B cell (primary cell): ENCODE results near the gene EEF1AKMT3. TPM values are rescaled to one million over a fixed set of nuclear protein-coding genes. Genes with fewer than 3 reads are reported as not detected.

Experiments
- ATAC-seq: fragments of 200-7000 bp; cut with Tn5 transposase; one replicate; pipeline ENCODE4 v1.10.0; 2021; ENCODE audit warnings: low read depth, mild to moderate bottlenecking, moderate number of reproducible peaks, moderate library complexity
- CTCF ChIA-PET: fragments of 350-600 bp; sonication (Branson Sonifier 250); formaldehyde crosslinking; loops from one replicate; lab custom pipeline; 2021; ENCODE audit warnings: antibody characterized with exemption, inconsistent platforms; lab: Charles Lee
- POLR2A ChIA-PET: fragments of 350-600 bp; sonication (Branson Sonifier 250); formaldehyde crosslinking; loops from one replicate; lab custom pipeline; 2021; ENCODE audit warnings: antibody characterized with exemption; lab: Charles Lee
- DNase-seq: peaks from one replicate; pipeline ENCODE4 v3.0.0; 2013
- H2AFZ ChIP-seq: 2 replicates; pipeline ENCODE4 v1.6.1; 2012; ENCODE audit warnings: mild to moderate bottlenecking, low read depth, low read length; ENCODE audit not compliant: insufficient read depth, poor library complexity, severe bottlenecking
- H3K27ac ChIP-seq, 2 donors: 1 replicate in 1 of 2; 2 replicates in 1 of 2; pipeline ENCODE4 v1.5.1; 2012 to 2013; ENCODE audit warnings: low read length in 2 of 2, mild to moderate bottlenecking in 2 of 2, moderate library complexity in 1 of 2
- H3K27me3 ChIP-seq, 4 experiments: fragments of 200-600 bp in 1 of 4; sonication (generic) in 1 of 4; replicated peaks in 1 of 4; 1 replicate in 2 of 4; 2 replicates in 2 of 4; pipeline versions ENCODE4 v1.6.1 to v1.7.0; 2013 to 2016; ENCODE audit warnings: low read length in 3 of 4, mild to moderate bottlenecking in 2 of 4, mixed read lengths in 1 of 4, moderate library complexity in 1 of 4; ENCODE audit not compliant: insufficient read depth in 4 of 4, control insufficient read depth in 3 of 4; ENCODE audit errors: control extremely low read depth in 1 of 4
- H3K36me3 ChIP-seq, 2 experiments: replicated peaks in 1 of 2; 1 replicate in 1 of 2; 2 replicates in 1 of 2; pipeline versions ENCODE4 v1.6.1 to v1.7.1; 2013; ENCODE audit warnings: low read length in 1 of 2; ENCODE audit not compliant: insufficient read depth in 2 of 2, control insufficient read depth in 1 of 2; ENCODE audit errors: control extremely low read depth in 1 of 2, extremely low read depth in 1 of 2
- H3K4me1 ChIP-seq, 2 donors: fragments of 200-600 bp in 1 of 2; sonication (generic) in 1 of 2; 1 replicate in 1 of 2; 2 replicates in 1 of 2; pipeline versions ENCODE4 v1.5.1 to v1.6.1; 2013 to 2017; ENCODE audit warnings: low read length in 2 of 2; ENCODE audit not compliant: control insufficient read depth in 2 of 2, insufficient read depth in 2 of 2
- H3K4me2 ChIP-seq: replicated peaks from 2 replicates; pipeline ENCODE3; 2012; ENCODE audit warnings: mild to moderate bottlenecking, low read depth, low read length; ENCODE audit not compliant: poor library complexity, severe bottlenecking
- H3K4me3 ChIP-seq, 5 experiments: fragments of 200-600 bp in 1 of 5; sonication (generic) in 1 of 5; 1 replicate in 3 of 5; 2 replicates in 2 of 5; pipeline versions ENCODE4 v1.5.1 to v1.7.0; 2011 to 2016; ENCODE audit warnings: low read length in 4 of 5, mild to moderate bottlenecking in 4 of 5, low read depth in 2 of 5, control low read depth in 1 of 5, moderate library complexity in 1 of 5; ENCODE audit not compliant: insufficient read depth in 1 of 5; ENCODE audit errors: control extremely low read depth in 1 of 5, extremely low read depth in 1 of 5
- H3K79me2 ChIP-seq: fragments of 200-600 bp; sonication (generic); one replicate; pipeline ENCODE4 v1.6.0; 2016; ENCODE audit warnings: low read length; ENCODE audit not compliant: control insufficient read depth, insufficient read depth
- H3K9ac ChIP-seq: fragments of 200-600 bp; sonication (generic); 2 replicates; pipeline ENCODE4 v1.6.1; 2017; ENCODE audit warnings: mild to moderate bottlenecking, low read length, moderate library complexity
- H3K9me3 ChIP-seq, 3 donors: one replicate each; pipeline versions ENCODE4 v1.6.1 to v1.7.1; 2013; ENCODE audit warnings: low read length in 2 of 3; ENCODE audit not compliant: control insufficient read depth in 2 of 3, insufficient read depth in 1 of 3; ENCODE audit errors: control extremely low read depth in 1 of 3
- H4K20me1 ChIP-seq: 2 replicates; pipeline ENCODE4 v1.6.0; 2012; ENCODE audit warnings: mild to moderate bottlenecking, low read length; ENCODE audit not compliant: insufficient read depth, control insufficient read depth, poor library complexity, severe bottlenecking
- H3K27ac Mint-ChIP-seq: one replicate; pipeline ENCODE4 v1.8.0; 2021; ENCODE audit warnings: mixed read lengths
- H3K27me3 Mint-ChIP-seq: one replicate; pipeline ENCODE4 v1.8.0; 2021; ENCODE audit warnings: mixed read lengths
- H3K4me1 Mint-ChIP-seq: one replicate; pipeline ENCODE4 v1.8.0; 2021; ENCODE audit warnings: mixed read lengths
- H3K4me3 Mint-ChIP-seq: one replicate; pipeline ENCODE4 v1.8.0; 2021; ENCODE audit warnings: mixed read lengths
- H3K9me3 Mint-ChIP-seq: one replicate; pipeline ENCODE4 v1.8.0; 2022; ENCODE audit warnings: mixed read lengths; ENCODE audit not compliant: insufficient read depth
- CTCF ChIP-seq: fragments of 200-600 bp; IDR thresholded peaks from one replicate; pipeline ENCODE4 v1.8.0; 2022; ENCODE audit warnings: antibody characterized with exemption, mild to moderate bottlenecking
- EZH2 ChIP-seq: IDR thresholded peaks from 2 replicates; pipeline ENCODE4 v1.6.1; 2012; ENCODE audit warnings: borderline replicate concordance, low read depth, mild to moderate bottlenecking, moderate library complexity, low read length; ENCODE audit not compliant: insufficient read depth, poor library complexity, severe bottlenecking
- WGBS: methylation state at CpG from one replicate; pipeline ENCODE4 v1.1.5; 2013; ENCODE audit warnings: missing lambda C conversion rate; ENCODE audit not compliant: insufficient coverage; 5-methylcytosine and 5-hydroxymethylcytosine counted together
- intact Hi-C: fragments of 100-400 bp; cut with micrococcal nuclease; formaldehyde crosslinking; loops from one replicate; pipeline ENCODE4 v1.10.0; 2022
- polyA plus RNA-seq: library from polyadenylated mRNA; depleted of rRNA; stranded (reverse); fragments of >200 nt; gene quantifications from 2 replicates; pipeline ENCODE4 v1.2.3, GENCODE V29; 2012
- total RNA-seq, 2 donors: library from RNA; stranded (reverse); fragments of 120-200 nt in 1 of 2; gene quantifications; 1 replicate in 1 of 2; 2 replicates in 1 of 2; pipeline versions ENCODE4 v1.2.3 to v1.2.4, GENCODE V29; 2013 to 2022

The EEF1AKMT3 gene
- total and polyA plus RNA-seq, 2 donors (not counting 1 experiment from before 2014, with no cell fraction given): 0.89 to 1.3 TPM

- WGBS: 20% methylated on average over 7 of the region's 8 CpGs
- CTCF ChIA-PET: interaction anchor here (0.7 to 1.2 kb wide), 2 partner anchors 10 to 38 kb away, joined by 8 to 9 read pairs; no protein-coding TSS in a partner anchor
- POLR2A ChIA-PET: no interaction called here
- Histone ChIP-seq H4K20me1 (peaks cover 7% of the 10 kb centered on the region), H2AFZ (peak overlapping the region; percentile 90), H3K27ac (peak overlapping the region; percentile 66 to 85), H3K36me3 (peaks cover 2 to 40% of the 10 kb centered on the region in 2 experiments), H3K9ac (peak overlapping the region; percentile 75), H3K27me3 (no peaks in the 10 kb centered on the region), H3K79me2 (peaks cover 22% of the 10 kb centered on the region), H3K4me1 (peaks cover 33 to 45% of the 10 kb centered on the region in 2 donors), H3K4me3 (peak overlapping the region; percentile 51 to 84 (median 78)), H3K4me2 (peak overlapping the region; percentile 85), H3K9me3 (no peaks in the 10 kb centered on the region)
- H3K4me3 Mint-ChIP-seq: peak overlapping the region; percentile 91
- peaks cover 49% of the 10 kb centered on the region for H3K4me1 Mint-ChIP-seq
- intact Hi-C loops: loop anchor here (5.0 to 10.0 kb wide), 5 partner anchors 267 to 1634 kb away; partner anchors contain the start of genes GLI1, INHBE, MARS1 and NAB2
- no peak for TF ChIP-seq CTCF
- no peak for TF ChIP-seq EZH2
- DNase-seq (no peak), ATAC-seq (no peak)
- H3K9me3 Mint-ChIP-seq: no peaks in the 10 kb centered on the region
- H3K27ac Mint-ChIP-seq: peak overlapping the region; percentile 95
- no peaks in the 10 kb centered on the region for H3K27me3 Mint-ChIP-seq
Measured at GRCh38 chr12:57751432-57751787, 21.0 kb upstream of the EEF1AKMT3 start.
